ENCODE measurements around the gene CCNT1. TPM values are rescaled to one million over a fixed set of nuclear protein-coding genes. Genes with fewer than 3 reads are reported as not detected.

Gene CCNT1
- total RNA-seq, 1 experiment from 2014 or later = 69.4 TPM

- no peaks in the 10 kb centered on the region for H3K9me3 ChIP-seq (ENCODE audit: control insufficient read depth in 1 of 2, insufficient read depth in 1 of 2, low read depth in 1 of 2, low read length in 2 of 2)
- ChIA-PET RAD21 (ENCODE audit: low non-redundant PET in 1 of 2, low total read pairs in 2 of 2, uncharacterized antibody in 2 of 2, unreplicated experiment in 2 of 2) (no interaction called here), CTCF (no interaction called here), POLR2A (no interaction called here)
- BruUV-seq (replicated peaks) = no TSS peak
- H3K4me1 ChIP-seq (ENCODE audit: control insufficient read depth in 1 of 2, insufficient read depth in 2 of 2, low read length in 2 of 2) = no peaks in the 10 kb centered on the region
- TF ChIP-seq ZNF274 (IDR thresholded peaks at IDR 0.05; ENCODE audit: low read depth, low read length) (no peak), ELF1 (IDR thresholded peaks at IDR 0.05; ENCODE audit: borderline replicate concordance, low read depth) (no peak), FOSL1 (IDR thresholded peaks at IDR 0.05; ENCODE audit: low read depth) (no peak), TCF7L2 (IDR thresholded peaks at IDR 0.05; ENCODE audit: borderline replicate concordance, extremely low read depth, insufficient read depth, insufficient read length) (no peak), CTCF (IDR thresholded peaks at IDR 0.05 in 2 of 3, conservative IDR thresholded peaks at IDR 0.05 in 1 of 3; ENCODE audit: borderline replicate concordance in 1 of 3, insufficient read depth in 1 of 3, low read depth in 2 of 3, low read length in 2 of 3) (no peak), REST (IDR thresholded peaks at IDR 0.05; ENCODE audit: low read depth) (no peak), MAX (IDR thresholded peaks at IDR 0.05) (no peak), POLR2A (IDR thresholded peaks at IDR 0.05; ENCODE audit: borderline replicate concordance, extremely low read depth, insufficient read depth, insufficient read length) (no peak), RAD21 (IDR thresholded peaks at IDR 0.05; ENCODE audit: low read depth) (no peak), POLR2AphosphoS5 (IDR thresholded peaks at IDR 0.05; ENCODE audit: low read depth, low read length) (no peak), ATF3 (IDR thresholded peaks at IDR 0.05) (no peak), SRF (IDR thresholded peaks at IDR 0.05; ENCODE audit: low read depth) (no peak), ZBTB33 (IDR thresholded peaks at IDR 0.05; ENCODE audit: extremely low read depth, insufficient replicate concordance, low read length) (no peak), JUND (IDR thresholded peaks at IDR 0.05) (no peak), EZH2phosphoT487 (IDR thresholded peaks at IDR 0.05; ENCODE audit: borderline replicate concordance) (no peak), EZH2 (IDR thresholded peaks at IDR 0.05) (no peak)
- peaks cover 9% of the 10 kb centered on the region for H3K79me2 ChIP-seq (ENCODE audit: insufficient read depth, low read length)
- H3K27ac ChIP-seq (ENCODE audit: low read depth, low read length) = no peak overlapping the region
- ATAC-seq (no peak), DNase-seq (ENCODE audit: low read depth, low spot score) (no peak)
- no peak overlapping the region for H3K9ac ChIP-seq (ENCODE audit: low read length)
- H3K4me3 ChIP-seq (replicated peaks in 1 of 2; ENCODE audit: low read depth in 1 of 2, low read length in 2 of 2) = no peak overlapping the region
- H3K9me2 ChIP-seq (ENCODE audit: insufficient read depth) = no peaks in the 10 kb centered on the region
- intact Hi-C loops (cut with micrococcal nuclease) = no loop called here
- no peaks in the 10 kb centered on the region for H4K20me1 ChIP-seq (ENCODE audit: insufficient read depth)
- H2AFZ ChIP-seq (ENCODE audit: low read depth, low read length, poor library complexity, severe bottlenecking) = no peak overlapping the region
- H3K27me3 ChIP-seq (ENCODE audit: insufficient read depth, low read length) = no peaks in the 10 kb centered on the region
- H3K36me3 ChIP-seq (ENCODE audit: control insufficient read depth in 1 of 2, insufficient read depth in 2 of 2, low read length in 2 of 2) = peaks cover 35 to 39% of the 10 kb centered on the region in 2 experiments
- no peak overlapping the region for H3K4me2 ChIP-seq (ENCODE audit: low read length)
Observed at GRCh38 chr12:48651681-48652080, 64.8 kb downstream of the CCNT1 start.
